Ascending aorta (tissue), 2 donors: Measurements from ENCODE around the gene RORC. TPM values are rescaled to one million over a fixed set of nuclear protein-coding genes. Genes with fewer than 3 reads are reported as not detected.
"Not testable (repeated sequence)": the region's sequence is repeated elsewhere in the genome, so short reads cannot be mapped to it uniquely, and the experiment has no call there.

Source experiments
- DNase-seq, 2 donors: peaks; one replicate each; pipeline ENCODE4 v3.0.0-alpha.2; 2019; ENCODE audit warnings: low spot score in 2 of 2
- H3K27ac ChIP-seq, 2 donors: fragments of 200-600 bp; sonication (generic); one replicate each; pipeline ENCODE4 v1.5.1; 2016 to 2017; ENCODE audit warnings: mild to moderate bottlenecking in 1 of 2
- H3K27me3 ChIP-seq: fragments of 200-600 bp; sonication (generic); one replicate; pipeline ENCODE4 v1.5.1; 2017
- H3K36me3 ChIP-seq, 2 donors: fragments of 200-600 bp; sonication (generic); one replicate each; pipeline ENCODE4 v1.5.1; 2016
- H3K4me1 ChIP-seq, 2 donors: fragments of 200-600 bp; sonication (generic); one replicate each; pipeline ENCODE4 v1.5.1; 2016 to 2017; ENCODE audit warnings: mild to moderate bottlenecking in 1 of 2
- H3K4me3 ChIP-seq, 2 donors: fragments of 200-600 bp; sonication (generic); one replicate each; pipeline ENCODE4 v1.5.1; 2016 to 2017; ENCODE audit warnings: mild to moderate bottlenecking in 1 of 2
- H3K9me3 ChIP-seq, 2 donors: fragments of 200-600 bp; sonication (generic); one replicate each; pipeline ENCODE4 v1.5.1; 2016
- CTCF ChIP-seq, 3 experiments: fragments of 200-600 bp in 2 of 3; fragments of 450-650 bp in 1 of 3; sonication (generic) in 2 of 3; IDR thresholded peaks; one replicate each; pipeline ENCODE4 v1.5.1; 2016 to 2019; ENCODE audit warnings: antibody characterized with exemption in 3 of 3, mild to moderate bottlenecking in 1 of 3, moderate library complexity in 1 of 3
- intact Hi-C: fragments of 100-400 bp; cut with DNase I; formaldehyde crosslinking; loops from one replicate; pipeline ENCODE4 v1.15.1; 2023
- total RNA-seq: library from RNA; depleted of rRNA; stranded (reverse); fragments of >200 nt; gene quantifications from one replicate; pipeline ENCODE4 v1.1.0, GENCODE V29; 2016

Gene RORC
- total RNA-seq: not detected

GRCh38 chr1:151831605-151832004 is at the start of gene RORC:
TSS of gene RORC (minus strand) at chr1:151831802. CDS start at chr1:151831764, 38 bp downstream.
- no peak within 1 kb of the TSS for H3K4me3 ChIP-seq
- no peak within 1 kb of the TSS for H3K27ac ChIP-seq
- no peaks in the 10 kb centered on the region for H3K36me3 ChIP-seq
- no peaks in the 10 kb centered on the region for H3K27me3 ChIP-seq
- no peak for DNase-seq
- H3K4me1 ChIP-seq: no peaks in the 10 kb centered on the region
- no peaks in the 10 kb centered on the region for H3K9me3 ChIP-seq
- intact Hi-C loops: no loop called here
- no peak for TF ChIP-seq CTCF (IDR thresholded peaks at IDR 0.05)

- no peak for TF ChIP-seq CTCF (IDR thresholded peaks at IDR 0.05)
- intact Hi-C loops: no loop called here
- no peak for DNase-seq
- Histone ChIP-seq H3K4me1 (no peaks in the 10 kb centered on the region), H3K9me3 (no peaks in the 10 kb centered on the region), H3K36me3 (peaks cover 4 to 18% of the 10 kb centered on the region in 2 donors), H3K27ac (no peak overlapping the region), H3K27me3 (no peaks in the 10 kb centered on the region), H3K4me3 (no peak overlapping the region)
Measured at GRCh38 chr1:151875419-151876097, 44.0 kb upstream of the RORC start.

GRCh38 chr1:151872776-151873175 is 41.2 kb upstream of the RORC start:
- intact Hi-C loops, H3K9me3 ChIP-seq, H3K27me3 ChIP-seq, DNase-seq, H3K4me3 ChIP-seq, H3K4me1 ChIP-seq, H3K27ac ChIP-seq: not testable (repeated sequence)
- peaks cover 4 to 18% of the 10 kb centered on the region in 2 donors for H3K36me3 ChIP-seq

GRCh38 chr1:151871284-151872030 is 39.9 kb upstream of the RORC start:
- H3K27me3 ChIP-seq: no peaks in the 10 kb centered on the region
- H3K4me3 ChIP-seq: no peak overlapping the region
- TF ChIP-seq CTCF (IDR thresholded peaks at IDR 0.05): no peak
- H3K9me3 ChIP-seq: no peaks in the 10 kb centered on the region
- intact Hi-C loops: no loop called here
- H3K36me3 ChIP-seq: peaks cover 4 to 12% of the 10 kb centered on the region in 2 donors
- no peaks in the 10 kb centered on the region for H3K4me1 ChIP-seq
- no peak for DNase-seq
- no peak overlapping the region for H3K27ac ChIP-seq

- H3K27me3 ChIP-seq: no peaks in the 10 kb centered on the region
- H3K36me3 ChIP-seq: peaks cover 0 to 2% of the 10 kb centered on the region in 2 donors
- no peak for TF ChIP-seq CTCF (IDR thresholded peaks at IDR 0.05)
- intact Hi-C loops: no loop called here
- H3K27ac ChIP-seq: no peak overlapping the region
- H3K9me3 ChIP-seq: no peaks in the 10 kb centered on the region
- H3K4me1 ChIP-seq: no peaks in the 10 kb centered on the region
- DNase-seq: no peak
- no peak overlapping the region for H3K4me3 ChIP-seq
Measured at GRCh38 chr1:151868486-151868885, 36.9 kb upstream of the RORC start.

GRCh38 chr1:151867765-151868411 is 36.3 kb upstream of the RORC start:
- H3K4me3 ChIP-seq: no peak overlapping the region
- intact Hi-C loops: no loop called here
- TF ChIP-seq CTCF (IDR thresholded peaks at IDR 0.05): no peak

More at GRCh38 chr1:151867765-151868411, 36.3 kb upstream of the RORC start:
- DNase-seq: no peak
- no peak overlapping the region for H3K27ac ChIP-seq
- no peaks in the 10 kb centered on the region for H3K36me3 ChIP-seq
- no peaks in the 10 kb centered on the region for H3K27me3 ChIP-seq
- no peaks in the 10 kb centered on the region for H3K9me3 ChIP-seq
- no peaks in the 10 kb centered on the region for H3K4me1 ChIP-seq
